BE2C (cell line): ENCODE results near the gene ARID5B.

Source experiments
- DNase-seq: peaks from one replicate; pipeline ENCODE4 v3.0.0-alpha.2; 2020
- H3K27me3 ChIP-seq: fragments of 250-450 bp; sonication (Bioruptor Pico); 2 replicates; pipeline ENCODE4 v1.5.1; 2020; ENCODE audit warnings: mild to moderate bottlenecking
- H3K36me3 ChIP-seq: fragments of 250-450 bp; sonication (Bioruptor Pico); 2 replicates; pipeline ENCODE4 v1.5.1; 2020; ENCODE audit warnings: mild to moderate bottlenecking
- H3K4me1 ChIP-seq: fragments of 250-450 bp; sonication (Bioruptor Pico); 2 replicates; pipeline ENCODE4 v1.5.1; 2020
- H3K4me3 ChIP-seq: 2 replicates; pipeline ENCODE4 v1.5.1; 2011; ENCODE audit warnings: low read depth, low read length
- H3K9me3 ChIP-seq: fragments of 250-450 bp; sonication (Bioruptor Pico); 2 replicates; pipeline ENCODE4 v1.5.1; 2020
- CTCF ChIP-seq: IDR thresholded peaks from 2 replicates; pipeline ENCODE4 v1.5.1; 2012; ENCODE audit warnings: mild to moderate bottlenecking, low read depth, low read length

Gene ARID5B

DNA sequence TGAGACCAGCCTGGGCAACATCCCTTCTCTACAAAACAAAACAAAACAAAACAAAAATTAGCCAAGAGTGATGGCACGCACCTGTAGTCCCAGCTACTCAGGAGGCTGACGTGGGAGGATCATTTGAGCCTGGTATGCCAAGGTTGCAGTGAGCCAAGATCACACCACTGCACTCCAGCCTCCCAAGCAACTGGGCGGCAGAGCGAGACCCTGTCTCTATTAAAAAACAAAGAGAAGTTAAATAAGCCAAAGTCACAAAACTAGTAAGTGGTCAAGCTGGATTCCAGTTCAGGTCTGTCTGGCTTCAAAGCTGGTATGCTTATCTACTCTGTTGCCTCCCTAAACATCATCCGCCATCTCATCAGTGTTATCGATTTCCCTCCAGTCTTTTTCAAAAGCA lies 110.8 kb downstream of the ARID5B start:
- no peaks in the 10 kb centered on the region; the same call in 1 of the 2 replicates for H3K9me3 ChIP-seq
- no peak for DNase-seq
- TF ChIP-seq CTCF, result no peak
- H3K27me3 ChIP-seq, result no peaks in the 10 kb centered on the region
- peaks cover 9% of the 10 kb centered on the region; the same call in 1 of the 2 replicates for H3K4me1 ChIP-seq
- no peak overlapping the region for H3K4me3 ChIP-seq
- no peaks in the 10 kb centered on the region for H3K36me3 ChIP-seq

GRCh38 chr10:62014510-62014909 lies 113.0 kb downstream of the ARID5B start:
- H3K36me3 ChIP-seq, result no peaks in the 10 kb centered on the region
- DNase-seq, result no peak
- no peaks in the 10 kb centered on the region; the same call in 1 of the 2 replicates for H3K9me3 ChIP-seq
- no peak overlapping the region for H3K4me3 ChIP-seq
- TF ChIP-seq CTCF, result no peak
- H3K4me1 ChIP-seq, result peaks cover 11% of the 10 kb centered on the region
- H3K27me3 ChIP-seq, result no peaks in the 10 kb centered on the region

DNA sequence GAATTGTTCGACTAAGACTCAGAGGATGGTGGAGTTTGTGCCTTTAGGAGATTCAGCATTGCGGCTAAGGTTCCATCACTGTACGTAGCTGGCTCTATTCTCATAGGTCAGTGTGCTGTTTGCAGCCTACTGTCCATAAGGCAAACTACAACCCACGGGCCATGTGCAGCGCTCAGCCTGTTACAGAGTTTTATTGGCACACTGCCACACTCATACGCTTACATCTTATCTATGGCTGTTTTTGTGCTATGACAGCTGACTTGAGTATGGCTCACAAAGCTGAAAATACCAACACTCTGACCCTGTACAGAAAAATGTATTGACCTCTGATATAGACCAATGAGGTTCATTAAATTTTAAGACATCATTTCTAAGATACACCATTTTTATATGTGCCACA lies 114.5 kb downstream of the ARID5B start:
- Histone ChIP-seq H3K4me3 (no peak overlapping the region), H3K9me3 (no peaks in the 10 kb centered on the region; the same call in 1 of the 2 replicates), H3K4me1 (peaks cover 11% of the 10 kb centered on the region), H3K36me3 (no peaks in the 10 kb centered on the region), H3K27me3 (no peaks in the 10 kb centered on the region)
- TF ChIP-seq CTCF, result peak; percentile 41
- DNase-seq, result peak; percentile 83

GRCh38 chr10:62016623-62017490 lies 115.4 kb downstream of the ARID5B start:
- DNase-seq, result no peak
- TF ChIP-seq CTCF, result no peak
- Histone ChIP-seq H3K27me3 (no peaks in the 10 kb centered on the region), H3K4me3 (no peak overlapping the region), H3K36me3 (no peaks in the 10 kb centered on the region), H3K4me1 (peaks cover 11% of the 10 kb centered on the region), H3K9me3 (no peaks in the 10 kb centered on the region; the same call in 1 of the 2 replicates)

DNA sequence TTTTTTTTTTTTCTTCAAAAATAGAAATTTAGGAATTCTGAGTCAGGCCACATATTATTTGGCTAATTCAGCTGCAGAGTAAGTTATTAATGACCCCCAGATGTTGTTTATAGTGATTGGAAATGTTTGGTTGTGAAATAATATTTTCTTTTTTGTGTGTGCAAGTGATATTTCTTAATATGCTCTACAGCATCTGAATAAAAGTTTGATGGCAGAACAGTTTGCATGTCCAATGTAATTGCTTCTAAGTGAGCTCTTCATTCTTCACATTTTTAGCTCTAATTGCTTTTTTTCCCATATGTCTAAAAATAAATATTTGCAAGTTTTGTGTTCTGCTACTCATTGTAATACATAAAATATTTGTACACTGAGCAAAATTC lies 116.0 kb downstream of the ARID5B start:
- no peaks in the 10 kb centered on the region for H3K27me3 ChIP-seq
- no peaks in the 10 kb centered on the region for H3K36me3 ChIP-seq
- H3K9me3 ChIP-seq, result no peaks in the 10 kb centered on the region; the same call in 1 of the 2 replicates
- H3K4me1 ChIP-seq, result peaks cover 11% of the 10 kb centered on the region
- no peak overlapping the region for H3K4me3 ChIP-seq
- DNase-seq, result no peak
- TF ChIP-seq CTCF, result no peak

DNA sequence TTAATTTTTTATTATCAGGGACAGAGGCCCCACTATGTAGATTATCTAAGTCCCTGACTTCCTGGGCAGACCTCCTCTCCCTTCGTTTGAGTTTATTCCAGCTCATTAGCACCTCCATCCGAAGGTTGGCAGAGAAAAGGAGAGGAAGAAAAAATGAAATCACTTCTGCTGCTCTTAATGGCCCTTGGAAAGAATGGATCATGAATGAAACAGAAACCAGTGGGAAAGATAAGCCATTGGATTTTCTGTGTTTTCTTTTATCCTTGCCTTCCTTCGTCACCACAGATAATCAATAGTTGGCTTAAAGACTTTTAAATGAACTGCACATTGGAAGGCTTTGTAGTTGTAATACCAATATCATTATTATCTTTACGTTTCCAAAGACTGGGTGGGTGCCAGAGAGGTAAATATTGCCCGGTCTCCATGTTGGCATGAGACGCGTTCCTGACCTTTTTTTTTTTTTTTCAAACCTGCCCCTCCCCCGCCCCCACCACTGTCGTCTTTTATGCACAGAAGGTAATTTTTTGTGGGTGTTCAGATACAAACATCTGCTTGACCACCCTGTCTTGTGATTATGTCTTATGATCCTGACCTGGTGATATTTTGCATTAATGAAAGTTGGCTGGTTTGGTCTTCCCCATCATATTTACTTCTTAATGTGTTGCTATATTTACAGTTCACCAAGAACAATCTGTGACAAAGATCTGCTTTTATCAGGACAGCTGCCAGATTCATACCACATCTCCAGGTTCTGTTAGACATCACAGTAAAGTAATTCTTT lies 116.8 kb downstream of the ARID5B start:
- DNase-seq, result no peak
- Histone ChIP-seq H3K4me3 (no peak overlapping the region), H3K9me3 (no peaks in the 10 kb centered on the region; the same call in 1 of the 2 replicates), H3K27me3 (no peaks in the 10 kb centered on the region), H3K36me3 (no peaks in the 10 kb centered on the region), H3K4me1 (peaks cover 11% of the 10 kb centered on the region)
- TF ChIP-seq CTCF, result no peak
